Brain pericyte (primary cell): Measurements from ENCODE around the gene KIF18B.
A peak's percentile ranks its signal among the peaks of the same experiment; 100 is the strongest.

Experiments used
- DNase-seq: peaks from one replicate; pipeline ENCODE4 v3.0.0-alpha.2; 2012; ENCODE audit warnings: low read depth, low spot score

The KIF18B gene

DNA sequence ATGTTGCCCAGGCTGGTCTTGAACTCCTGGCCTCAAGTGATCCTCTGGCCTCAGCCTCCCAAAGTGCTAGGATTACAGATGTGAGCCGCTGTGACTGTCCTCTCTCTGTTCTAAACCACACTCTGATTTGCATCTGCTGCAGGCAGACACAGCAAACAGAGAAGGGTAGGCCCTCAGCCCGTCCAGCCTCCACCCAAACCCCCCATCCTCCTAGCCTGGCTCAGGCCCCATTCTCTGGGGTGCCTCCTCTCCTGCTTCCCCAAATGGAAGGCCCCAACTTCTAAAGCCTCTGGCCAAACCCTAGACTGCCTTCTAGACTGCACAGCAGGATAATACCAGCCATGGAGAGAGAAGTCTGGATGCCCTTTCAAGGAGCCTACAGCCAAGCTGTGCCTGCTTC is 28.2 kb downstream of the KIF18B start:
- no peak for DNase-seq

DNA sequence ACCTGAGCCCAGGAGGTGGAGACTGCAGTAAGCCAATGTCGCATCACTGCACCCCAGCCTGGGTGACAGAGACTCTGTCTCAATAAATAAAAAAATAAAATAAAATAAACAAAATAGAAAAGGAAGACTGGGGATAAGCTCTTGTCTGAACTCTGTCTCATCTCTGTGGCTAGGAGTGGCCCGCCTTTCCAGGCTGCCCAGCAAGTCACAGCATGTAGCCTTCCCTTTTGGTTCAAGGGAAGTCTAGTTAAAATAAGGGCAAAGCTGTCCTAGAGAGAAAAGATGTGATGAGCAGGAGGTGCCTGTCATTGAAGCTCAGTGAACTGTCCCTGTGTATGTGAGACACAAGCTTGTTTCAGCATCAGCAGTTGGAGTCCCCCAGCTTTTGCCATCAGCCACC is 29.6 kb downstream of the KIF18B start:
- no peak for DNase-seq

DNA sequence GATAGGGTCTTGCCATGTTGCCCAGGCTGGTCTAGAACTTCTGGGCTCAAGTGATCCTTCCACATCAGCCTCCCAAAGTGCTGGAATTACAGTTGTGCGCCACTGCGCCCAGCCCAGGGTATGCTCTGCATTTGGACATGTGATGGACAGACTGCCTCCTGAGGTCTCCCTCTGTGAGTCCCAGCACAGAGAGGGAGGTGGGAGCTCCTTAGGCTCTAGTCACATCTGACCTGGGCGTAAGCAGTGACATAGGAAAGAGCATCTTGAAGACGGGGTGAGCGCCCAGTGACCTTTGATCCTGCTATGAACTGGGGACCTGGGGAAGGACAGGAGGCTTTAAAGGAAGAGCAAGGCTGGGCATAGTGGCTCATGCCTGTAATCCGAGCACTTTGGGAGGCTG is 30.1 kb downstream of the KIF18B start:
- no peak for DNase-seq

DNA sequence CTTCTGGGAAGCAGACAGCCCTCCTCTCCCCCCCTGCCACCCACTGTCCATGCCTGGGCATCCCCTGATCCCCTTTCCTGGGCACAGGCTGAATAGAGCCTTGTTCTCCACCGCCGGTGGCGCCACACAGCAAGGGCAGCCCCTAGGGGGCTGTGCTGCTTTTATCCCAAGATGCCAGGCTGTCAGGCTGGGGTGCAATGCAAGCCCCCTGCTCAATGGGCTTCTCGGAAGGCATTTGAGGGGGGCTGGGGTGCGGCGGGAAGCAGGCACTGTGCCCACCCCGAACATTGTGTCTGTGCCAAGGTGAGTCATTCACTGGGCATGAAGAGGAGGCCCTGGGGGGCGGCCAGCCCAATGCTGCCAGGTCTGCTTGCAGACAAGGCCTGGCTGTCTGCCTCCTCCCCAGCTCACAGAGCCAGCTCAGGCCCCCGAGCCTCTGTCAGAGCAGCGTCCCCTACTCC is 30.8 kb downstream of the KIF18B start:
- DNase-seq, result no peak

DNA sequence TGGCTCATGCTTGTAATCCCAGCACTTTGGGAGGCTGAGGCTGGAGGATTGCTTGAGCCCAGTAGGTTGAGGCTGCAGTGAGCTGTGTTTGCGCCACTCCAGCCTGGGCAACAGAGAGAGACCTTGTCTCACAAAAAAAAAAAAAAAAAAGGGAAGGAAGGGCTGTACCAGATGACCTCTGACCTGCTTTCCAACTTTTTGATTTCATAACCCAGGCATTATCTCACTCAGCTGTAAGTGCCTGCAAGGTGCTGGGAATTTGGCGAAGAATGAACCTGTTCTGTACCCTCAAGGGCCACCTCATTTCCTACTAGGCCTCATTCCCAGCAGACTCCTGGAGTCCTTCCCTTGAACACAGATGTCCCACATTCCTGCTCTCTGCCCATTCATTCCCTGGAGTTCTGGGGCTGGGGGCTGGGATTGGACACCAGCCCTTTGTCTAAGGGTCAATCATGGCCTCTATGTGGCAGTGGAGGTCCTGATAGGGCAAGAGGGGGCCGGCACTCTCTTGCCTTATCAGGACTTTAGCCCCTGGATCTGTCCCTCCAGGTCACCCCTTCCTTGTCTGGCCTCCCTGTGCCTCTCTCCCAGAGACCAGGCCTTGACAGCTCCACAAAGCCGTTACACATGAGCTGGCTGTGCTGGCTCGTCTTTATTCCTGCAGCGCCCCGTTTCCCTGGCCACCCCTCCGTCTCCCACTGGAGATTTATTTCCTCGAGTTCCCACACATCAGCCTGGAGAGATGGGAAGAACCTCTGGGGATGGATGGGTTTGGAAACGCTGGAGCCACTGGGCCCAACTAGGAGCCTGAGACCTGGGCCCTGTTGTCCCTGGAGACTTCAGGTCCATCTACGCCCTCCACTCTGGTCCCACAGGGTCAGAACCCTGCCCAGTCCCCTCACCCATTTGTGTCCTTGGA is 31.5 kb downstream of the KIF18B start:
- no peak for DNase-seq

DNA sequence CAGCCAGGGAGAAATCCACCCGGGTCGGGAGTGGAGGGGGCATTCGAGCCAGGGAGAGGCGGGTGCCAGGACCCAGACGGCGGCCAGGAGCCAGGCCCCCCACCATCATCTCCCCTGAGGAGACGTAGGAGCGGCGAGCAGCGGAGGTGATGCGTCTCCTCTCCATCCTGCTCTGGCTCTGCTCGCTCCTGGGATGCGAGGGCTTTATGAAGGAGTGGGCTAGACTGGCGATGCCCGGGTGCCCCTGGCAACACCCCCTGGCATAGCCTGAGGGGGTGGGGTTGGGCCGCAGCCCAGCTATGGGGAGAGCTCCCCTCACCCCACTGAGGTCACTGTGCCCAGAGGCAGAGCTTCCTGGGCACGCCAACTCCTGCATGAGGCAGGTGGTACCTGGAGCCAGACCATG is 32.2 kb downstream of the KIF18B start, which contains the start of gene GFAP:
GFAP (minus strand) TSS at position 180 of the 406 bp plus-strand sequence; CDS start at position 166, 14 bp downstream.
- no peak for DNase-seq

DNA sequence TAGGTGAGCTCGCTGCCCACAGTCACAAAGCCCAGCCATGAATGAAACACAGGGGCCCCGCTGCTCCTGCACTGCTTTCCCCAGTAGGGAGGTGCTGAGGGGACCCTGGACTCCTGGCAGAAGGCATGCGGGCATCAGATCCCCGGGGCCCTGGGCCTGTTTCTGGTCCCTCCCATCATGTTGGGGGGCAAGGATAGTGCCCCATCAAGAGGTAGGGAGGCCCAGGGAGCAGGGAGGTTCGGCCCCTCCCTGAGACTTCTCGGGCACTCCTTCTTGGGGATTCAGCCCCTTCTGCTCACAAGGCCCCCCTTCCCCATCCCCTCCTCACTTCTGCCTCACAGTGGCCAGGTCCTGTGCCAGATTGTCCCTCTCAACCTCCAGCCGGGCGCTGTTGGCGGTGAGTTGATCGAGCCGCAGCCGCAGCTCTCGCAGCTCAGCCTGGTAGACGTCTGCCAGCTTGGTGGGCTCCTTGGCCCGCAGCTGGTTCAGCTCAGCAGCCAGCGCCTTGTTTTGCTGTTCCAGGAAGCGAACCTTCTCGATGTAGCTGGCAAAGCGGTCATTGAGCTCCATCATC is 32.8 kb downstream of the KIF18B start:
- no peak for DNase-seq

DNA sequence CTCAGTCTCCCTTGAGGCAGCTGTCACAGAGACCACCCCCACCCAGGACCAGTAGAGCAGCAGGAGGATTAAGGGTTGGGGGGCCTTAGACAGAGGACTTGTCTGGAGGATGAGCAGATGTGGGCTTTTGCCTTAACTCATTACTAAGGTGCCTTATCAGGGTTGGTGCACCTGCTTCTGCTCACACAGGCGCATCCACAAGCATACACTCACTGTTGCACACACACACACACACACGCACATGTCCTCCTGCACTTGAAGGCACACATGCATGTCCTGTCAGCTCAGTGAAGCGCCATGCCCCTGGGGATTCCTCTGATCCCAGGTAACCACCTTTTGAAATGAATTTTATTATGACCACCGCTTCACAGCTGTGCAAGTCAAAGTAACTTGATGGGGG is 33.4 kb downstream of the KIF18B start:
- no peak for DNase-seq

DNA sequence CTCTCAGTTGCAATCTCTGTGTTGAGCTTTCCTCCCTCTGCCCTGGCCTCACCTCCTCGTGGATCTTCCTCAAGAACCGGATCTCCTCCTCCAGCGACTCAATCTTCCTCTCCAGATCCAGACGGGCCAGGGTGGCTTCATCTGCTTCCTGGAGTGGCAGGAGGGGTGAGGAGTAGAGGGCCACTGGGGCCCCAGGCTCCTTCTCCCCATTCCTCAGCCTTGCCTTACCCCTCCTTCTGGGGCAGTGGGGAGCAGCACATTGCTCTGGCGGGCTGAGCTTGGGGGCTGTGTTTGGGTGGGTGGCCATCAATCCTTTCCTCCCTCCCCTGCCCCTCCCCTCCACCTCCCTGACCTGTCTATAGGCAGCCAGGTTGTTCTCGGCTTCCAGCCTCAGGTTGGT is 33.9 kb downstream of the KIF18B start:
- DNase-seq, result no peak

DNA sequence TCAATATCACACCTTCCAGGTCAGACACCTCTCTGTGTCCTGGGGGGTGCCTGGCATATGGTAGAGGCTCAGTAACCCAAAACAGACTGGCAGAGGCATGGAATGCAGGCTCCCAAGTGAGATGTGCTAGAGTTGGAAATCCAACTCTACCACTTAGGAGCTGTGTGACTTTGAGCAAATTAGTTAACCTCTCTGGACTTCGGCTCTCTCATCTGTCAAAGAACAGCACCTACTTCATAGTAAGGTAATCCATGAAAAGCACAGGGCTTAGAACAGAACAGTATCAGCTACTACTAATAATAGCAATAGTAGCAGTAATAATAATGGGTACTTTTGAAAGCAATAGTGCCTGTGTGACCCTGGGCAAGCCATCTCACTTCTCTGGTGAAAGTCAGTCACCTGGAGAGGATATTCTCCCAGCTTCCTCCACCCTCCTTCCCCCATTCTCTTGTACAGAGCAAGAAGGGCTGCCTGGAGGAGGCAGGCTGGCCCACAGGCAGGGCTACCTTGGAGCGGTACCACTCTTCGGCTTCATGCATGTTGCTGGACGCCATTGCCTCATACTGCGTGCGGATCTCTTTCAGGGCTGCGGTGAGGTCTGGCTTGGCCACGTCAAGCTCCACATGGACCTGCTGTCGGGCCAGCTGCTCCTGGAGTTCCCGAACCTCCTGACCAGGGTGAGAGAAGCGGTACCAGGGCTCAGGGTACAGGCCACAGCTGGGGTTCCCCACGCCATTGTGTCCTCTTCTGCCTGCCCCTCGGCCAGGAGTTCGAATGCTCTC is 34.6 kb downstream of the KIF18B start:
- no peak for DNase-seq

DNA sequence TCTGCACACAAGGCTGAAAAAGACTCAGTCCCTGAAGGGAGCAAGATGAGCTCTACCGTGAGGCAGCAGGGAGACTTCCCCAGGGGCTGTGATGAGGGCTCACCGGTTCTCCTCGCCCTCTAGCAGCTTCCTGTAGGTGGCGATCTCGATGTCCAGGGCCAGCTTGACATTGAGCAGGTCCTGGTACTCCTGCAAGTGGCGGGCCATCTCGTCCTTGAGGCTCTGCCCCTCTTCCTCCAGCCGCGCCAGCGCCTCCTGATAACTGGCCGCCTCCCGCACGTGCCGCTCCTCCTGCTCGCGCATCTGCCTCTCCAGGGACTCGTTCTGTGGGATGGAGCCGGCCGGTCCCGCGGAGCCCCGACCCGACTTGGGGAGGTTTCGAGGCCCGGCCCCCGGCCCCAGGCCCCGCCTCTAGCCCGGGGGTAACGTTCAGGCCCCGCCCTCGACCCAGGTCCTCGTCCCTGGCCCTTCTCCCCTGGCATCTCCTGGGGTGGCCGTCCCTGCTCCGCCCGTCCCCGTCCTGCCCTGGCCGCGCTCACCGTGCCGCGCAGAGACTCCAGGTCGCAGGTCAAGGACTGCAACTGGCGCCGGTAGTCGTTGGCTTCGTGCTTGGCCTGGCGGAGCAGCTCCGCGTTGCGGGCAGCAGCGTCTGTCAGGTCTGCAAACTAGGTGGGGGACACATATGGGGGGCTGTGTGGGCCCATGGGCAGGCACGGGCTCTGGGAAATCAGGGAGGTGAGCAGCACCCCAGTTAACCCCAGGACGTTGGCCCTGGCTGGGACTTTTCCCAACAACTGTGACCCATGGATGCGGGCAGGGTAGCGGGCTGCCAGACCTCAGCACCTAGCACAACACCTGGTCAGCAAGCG is 36.2 kb downstream of the KIF18B start:
- no peak for DNase-seq

DNA sequence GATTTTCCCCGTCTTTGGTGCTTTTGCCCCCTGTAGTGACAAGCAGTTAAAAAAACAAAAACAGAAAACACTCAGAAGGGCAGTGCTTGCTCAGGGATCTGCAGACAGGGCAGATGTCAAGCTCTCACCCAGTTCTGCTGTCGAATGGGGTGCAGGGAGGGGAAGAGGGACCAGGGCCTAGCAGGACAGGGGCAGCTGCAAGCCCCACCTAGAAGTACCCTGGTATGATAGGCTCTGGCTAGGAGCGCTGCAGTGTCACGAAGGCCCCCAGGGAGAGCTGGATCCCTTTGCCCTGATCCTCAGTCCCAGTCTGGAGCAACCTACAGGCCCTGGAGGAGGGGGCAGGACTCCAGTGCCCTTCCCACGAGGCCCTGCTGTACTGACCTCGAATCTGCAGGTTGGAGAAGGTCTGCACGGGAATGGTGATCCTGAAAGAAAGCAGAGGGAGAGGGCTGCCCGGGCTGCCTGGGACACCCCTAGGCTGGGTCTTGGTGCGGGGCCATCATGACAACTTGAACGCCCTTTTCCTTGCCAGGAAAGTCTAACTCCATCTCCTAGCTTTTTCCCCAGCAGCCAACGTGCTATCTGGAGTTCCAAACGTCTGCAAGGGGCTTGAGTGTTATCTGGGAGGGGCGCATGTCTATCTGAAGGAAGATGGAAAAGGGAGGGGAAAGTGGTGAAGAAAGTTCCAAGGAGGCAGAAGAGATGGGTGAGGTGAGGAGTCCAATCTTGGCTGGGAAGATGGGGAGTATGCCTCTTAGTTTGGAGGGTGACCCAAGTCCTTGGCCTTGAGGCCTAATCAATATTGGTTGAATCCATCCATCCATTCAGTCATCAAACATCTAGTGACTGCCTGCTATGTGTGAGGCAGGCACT is 37.1 kb downstream of the KIF18B start:
- no peak for DNase-seq

DNA sequence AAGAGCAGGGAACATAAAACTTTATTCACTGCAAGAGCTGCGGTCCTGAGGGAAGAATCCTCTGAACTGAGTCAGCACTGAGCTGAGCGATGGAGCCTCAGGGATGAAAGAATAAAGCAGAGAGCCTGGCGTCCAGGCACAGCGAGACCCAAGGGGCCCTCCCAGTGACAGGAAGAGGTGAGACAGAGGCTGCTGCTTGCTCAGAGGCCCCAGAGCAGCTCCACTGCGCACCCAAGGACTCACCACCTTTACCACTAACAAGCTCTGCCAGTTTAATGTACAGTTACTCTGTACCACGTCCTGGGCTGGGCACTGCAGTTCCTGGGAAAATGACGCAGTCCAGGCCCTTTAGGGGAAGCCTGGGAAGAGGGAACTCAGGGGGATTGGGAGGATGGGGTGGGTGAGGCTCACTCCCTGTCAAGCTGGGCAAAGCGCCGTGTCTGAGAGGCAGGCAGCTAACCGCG is 37.9 kb downstream of the KIF18B start:
- DNase-seq, result peak; percentile 42

DNA sequence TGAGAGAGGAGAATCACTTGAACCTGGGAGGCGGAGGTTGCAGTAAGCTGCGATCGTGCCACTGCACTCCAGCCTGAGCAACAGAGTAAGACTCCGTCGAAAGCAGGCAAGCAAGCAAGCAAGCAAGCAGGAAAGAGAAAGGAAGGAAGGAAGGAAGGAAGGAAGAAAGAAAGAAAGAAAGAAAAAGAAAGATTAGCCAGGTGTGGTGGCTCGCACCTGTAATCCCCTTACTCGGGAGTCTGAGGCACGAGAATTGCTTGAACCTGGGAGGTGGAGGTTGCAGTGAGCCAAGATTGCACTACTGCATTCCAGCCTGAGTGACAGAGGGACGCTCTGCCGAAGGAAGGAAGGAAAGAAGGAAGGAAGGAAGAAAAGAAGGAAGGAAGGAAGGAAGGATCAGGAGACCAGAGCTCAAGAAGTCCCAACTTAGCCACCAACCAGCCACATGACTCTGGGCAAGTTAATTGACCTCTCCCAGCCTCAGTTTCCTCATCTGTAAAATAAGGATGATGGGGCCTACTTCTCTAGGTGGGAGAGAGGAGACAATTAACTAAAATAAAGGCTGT is 38.7 kb downstream of the KIF18B start:
- no peak for DNase-seq

DNA sequence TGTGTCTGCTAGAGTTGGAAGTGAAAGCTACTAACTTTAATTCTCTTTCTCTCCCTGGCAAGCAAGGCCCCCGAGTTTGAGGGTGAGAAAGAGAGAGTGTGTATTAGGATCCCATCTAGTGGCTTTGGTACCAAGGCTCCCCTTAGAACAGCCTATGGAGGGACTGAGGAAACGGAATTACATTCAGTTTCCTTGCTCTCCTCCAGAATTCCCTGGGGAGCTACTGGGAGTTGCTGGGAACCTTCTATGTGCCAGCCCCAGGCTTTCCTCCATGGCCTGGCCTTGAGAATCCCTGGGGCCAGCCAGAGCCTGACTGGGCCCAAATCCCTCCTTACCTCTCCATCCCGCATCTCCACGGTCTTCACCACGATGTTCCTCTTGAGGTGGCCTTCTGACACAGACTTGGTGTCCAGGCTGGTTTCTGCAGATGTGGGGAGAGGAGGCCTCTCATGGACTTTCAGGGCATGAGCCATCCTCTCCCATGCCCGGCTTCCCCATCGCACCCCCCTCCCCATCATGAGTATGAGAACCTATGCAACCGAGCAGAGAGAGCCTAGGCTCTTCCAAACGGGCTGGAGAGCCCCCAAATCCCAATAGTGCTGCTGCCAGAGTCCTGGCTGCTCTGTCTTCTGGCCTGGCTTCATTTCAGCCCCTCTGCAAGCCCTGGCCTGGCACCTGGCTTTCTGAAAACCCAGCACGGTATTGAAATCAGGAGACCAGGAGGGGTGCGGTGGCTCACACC is 39.7 kb downstream of the KIF18B start:
- DNase-seq, result no peak

DNA sequence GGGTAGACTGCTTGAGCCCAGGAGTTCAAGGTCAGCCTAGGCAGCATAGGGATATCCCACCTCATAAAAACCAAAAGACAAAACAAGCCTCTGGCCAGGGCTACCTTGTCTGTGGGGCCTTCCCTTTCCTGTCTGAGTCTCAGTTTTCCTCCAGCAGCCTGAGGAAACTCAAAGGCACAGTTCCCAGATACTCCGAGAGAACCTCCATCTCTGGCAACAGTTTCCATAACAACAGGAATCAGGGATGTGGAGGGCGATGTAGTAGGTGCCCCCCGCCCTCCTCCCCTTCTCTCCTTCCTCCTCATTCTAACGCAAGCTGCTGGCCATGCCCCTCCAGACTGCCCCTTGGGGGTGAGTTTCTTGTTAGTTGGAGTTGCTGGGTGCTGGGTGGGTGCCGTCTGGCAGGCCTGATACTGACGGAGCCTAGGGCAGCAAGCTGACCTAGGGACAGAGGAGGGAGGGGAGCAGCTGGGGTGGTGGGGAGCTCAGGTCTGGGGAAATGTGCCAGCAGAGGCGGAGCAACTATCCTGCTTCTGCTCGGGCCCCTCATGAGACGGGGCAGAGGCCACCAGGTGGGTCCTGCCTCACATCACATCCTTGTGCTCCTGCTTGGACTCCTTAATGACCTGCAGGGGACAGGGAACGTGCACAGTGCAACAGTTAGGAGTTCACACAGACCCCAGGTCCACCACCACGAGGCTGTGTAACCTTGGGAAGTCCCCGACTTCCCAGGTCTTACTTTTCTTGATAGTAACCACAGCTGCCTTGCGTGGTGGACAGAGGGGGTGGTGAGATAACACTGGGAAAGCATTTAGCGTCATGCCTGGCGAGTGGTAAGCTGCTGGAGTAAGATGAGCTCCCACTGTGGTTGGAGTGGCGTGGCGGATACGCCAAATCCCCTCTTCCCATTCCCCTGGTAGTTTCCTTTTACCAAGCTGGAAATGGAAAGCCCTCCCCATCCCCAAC is 40.5 kb downstream of the KIF18B start:
- no peak for DNase-seq

DNA sequence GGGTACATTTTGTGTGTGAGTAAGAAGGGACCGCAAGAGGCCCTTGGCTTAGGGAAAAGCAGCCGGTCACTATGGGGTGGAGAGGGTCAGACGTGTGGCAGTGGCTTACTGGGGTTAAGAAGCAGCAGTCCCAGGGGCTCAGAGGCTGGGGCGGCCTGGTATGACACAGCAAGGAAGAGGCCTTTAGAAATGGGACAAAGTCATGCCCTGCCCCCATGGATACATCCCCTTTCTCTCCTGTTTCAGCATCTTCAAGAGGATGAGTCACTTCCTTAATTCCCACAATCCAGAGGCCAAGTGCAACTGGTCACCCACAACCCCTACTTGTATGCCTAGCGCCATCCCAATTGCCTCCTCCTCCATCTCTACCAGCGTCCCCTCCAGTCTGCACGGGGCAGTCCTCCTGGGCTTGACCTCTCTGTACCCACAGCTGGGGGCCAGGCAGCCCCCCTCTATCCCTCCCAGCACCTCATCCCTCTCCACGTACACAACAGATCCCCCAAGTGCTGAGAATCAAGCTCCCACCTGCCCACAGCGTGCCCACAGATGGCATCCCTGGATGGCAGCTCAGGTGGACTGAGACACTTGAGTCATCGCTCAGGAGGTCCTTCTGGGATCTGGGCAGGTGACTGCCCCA is 41.4 kb downstream of the KIF18B start:
- DNase-seq, result no peak
